ENCODE data around the gene CMTM8.

CMTM8 gene

DNA sequence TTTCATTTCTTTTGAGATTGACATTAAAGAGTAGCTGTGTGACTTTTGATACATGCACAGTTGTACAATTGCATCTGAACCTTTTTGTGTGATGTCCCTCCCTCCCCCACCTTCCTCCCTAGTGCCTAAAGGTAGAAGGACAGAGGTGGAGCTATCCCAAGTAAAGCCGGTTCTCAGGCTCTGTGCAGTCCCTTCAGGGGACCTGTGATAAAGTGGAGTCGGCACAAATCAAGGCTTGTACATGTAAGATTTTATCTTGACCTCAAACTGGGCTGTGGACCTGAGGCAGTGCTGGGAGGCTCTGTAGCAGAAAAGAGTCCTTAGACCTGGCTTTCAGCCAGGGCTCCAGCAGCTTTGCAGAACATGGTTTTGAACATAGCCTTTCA lies 97.6 kb downstream of the CMTM8 start:
- Histone ChIP-seq H3K79me2 (ENCODE audit: insufficient read depth, low read depth) (no peaks in the 10 kb centered on the region), H3K4me3 (IDR thresholded peaks at IDR 0.05; ENCODE audit: insufficient read depth, low read depth, low read length) (no peak overlapping the region), H4K20me1 (ENCODE audit: insufficient read depth) (no peaks in the 10 kb centered on the region), H2AFZ (ENCODE audit: low read depth) (no peak overlapping the region), H3K9ac (no peak overlapping the region), H3K4me1 (ENCODE audit: low read depth, poor library complexity, severe bottlenecking) (no peaks in the 10 kb centered on the region), H3K27ac (no peak overlapping the region), H3K4me2 (no peak overlapping the region), H3K27me3 (ENCODE audit: insufficient read depth, low read depth) (no peaks in the 10 kb centered on the region), H3K36me3 (ENCODE audit: insufficient read depth) (no peaks in the 10 kb centered on the region)
- TF ChIP-seq CTCF (conservative IDR thresholded peaks at IDR 0.05; ENCODE audit: low read depth, low read length), result no peak

GRCh38 chr3:32337505-32337904 lies 99.0 kb downstream of the CMTM8 start:
- H3K36me3 ChIP-seq (ENCODE audit: insufficient read depth), result no peaks in the 10 kb centered on the region
- no peaks in the 10 kb centered on the region for H3K4me1 ChIP-seq (ENCODE audit: low read depth, poor library complexity, severe bottlenecking)
- TF ChIP-seq CTCF (conservative IDR thresholded peaks at IDR 0.05; ENCODE audit: low read depth, low read length), result no peak
- no peaks in the 10 kb centered on the region for H3K79me2 ChIP-seq (ENCODE audit: insufficient read depth, low read depth)
- H2AFZ ChIP-seq (ENCODE audit: low read depth), result no peak overlapping the region
- no peaks in the 10 kb centered on the region for H4K20me1 ChIP-seq (ENCODE audit: insufficient read depth)
- H3K27me3 ChIP-seq (ENCODE audit: insufficient read depth, low read depth), result no peaks in the 10 kb centered on the region
- H3K4me2 ChIP-seq, result no peak overlapping the region
- H3K9ac ChIP-seq, result no peak overlapping the region
- H3K4me3 ChIP-seq (IDR thresholded peaks at IDR 0.05; ENCODE audit: insufficient read depth, low read depth, low read length), result no peak overlapping the region
- no peak overlapping the region for H3K27ac ChIP-seq

DNA sequence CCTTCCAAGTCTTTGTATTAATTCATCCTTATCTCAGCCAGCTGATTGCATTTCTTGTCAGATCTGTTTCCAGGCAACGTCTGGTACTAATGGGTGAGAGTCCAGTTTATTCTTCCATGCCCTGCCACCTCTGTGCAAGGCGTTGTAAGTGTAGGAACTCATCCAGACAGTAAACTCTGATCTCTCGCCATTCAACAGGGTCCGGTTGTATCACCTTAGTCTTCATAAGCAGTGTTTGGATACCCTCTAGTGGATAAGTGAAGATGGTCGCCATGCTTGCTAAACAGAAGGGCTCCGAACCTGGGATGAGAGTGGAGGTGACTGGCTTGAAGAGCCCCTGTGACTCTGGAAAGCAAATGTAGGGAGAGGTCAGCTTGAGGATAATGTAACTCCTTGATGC lies 101.6 kb downstream of the CMTM8 start:
- no peak overlapping the region for H3K9ac ChIP-seq
- no peaks in the 10 kb centered on the region for H3K79me2 ChIP-seq (ENCODE audit: insufficient read depth, low read depth)
- H3K27ac ChIP-seq, result no peak overlapping the region
- no peak overlapping the region for H2AFZ ChIP-seq (ENCODE audit: low read depth)
- no peaks in the 10 kb centered on the region for H4K20me1 ChIP-seq (ENCODE audit: insufficient read depth)
- no peak overlapping the region for H3K4me3 ChIP-seq (IDR thresholded peaks at IDR 0.05; ENCODE audit: insufficient read depth, low read depth, low read length)
- H3K4me1 ChIP-seq (ENCODE audit: low read depth, poor library complexity, severe bottlenecking), result no peaks in the 10 kb centered on the region
- no peaks in the 10 kb centered on the region for H3K27me3 ChIP-seq (ENCODE audit: insufficient read depth, low read depth)
- no peak overlapping the region for H3K4me2 ChIP-seq
- 0 out of 2 replicates have a peak, but pooled peaks have one; percentile 13 for TF ChIP-seq CTCF (conservative IDR thresholded peaks at IDR 0.05; ENCODE audit: low read depth, low read length)
- no peaks in the 10 kb centered on the region for H3K36me3 ChIP-seq (ENCODE audit: insufficient read depth)

- Histone ChIP-seq H3K27me3 (ENCODE audit: insufficient read depth, low read depth) (no peaks in the 10 kb centered on the region), H3K4me1 (ENCODE audit: low read depth, poor library complexity, severe bottlenecking) (no peaks in the 10 kb centered on the region), H3K27ac (no peak overlapping the region), H3K79me2 (ENCODE audit: insufficient read depth, low read depth) (no peaks in the 10 kb centered on the region), H2AFZ (ENCODE audit: low read depth) (no peak overlapping the region), H3K4me3 (IDR thresholded peaks at IDR 0.05; ENCODE audit: insufficient read depth, low read depth, low read length) (no peak overlapping the region), H3K9ac (no peak overlapping the region), H4K20me1 (ENCODE audit: insufficient read depth) (no peaks in the 10 kb centered on the region), H3K4me2 (no peak overlapping the region), H3K36me3 (ENCODE audit: insufficient read depth) (no peaks in the 10 kb centered on the region)
- TF ChIP-seq CTCF (conservative IDR thresholded peaks at IDR 0.05; ENCODE audit: low read depth, low read length), result no peak
Observed at GRCh38 chr3:32340611-32341365, 102.3 kb downstream of the CMTM8 start.

All from KMS-11 (cell line).